CD4-positive, alpha-beta T cell treated with Interleukin-17A for 1 hour (primary cell): ENCODE results near the gene FBXO48.
A peak's percentile ranks its signal among the peaks of the same experiment; 100 is the strongest.
"Not testable (repeated sequence)": the region's sequence is repeated elsewhere in the genome, so short reads cannot be mapped to it uniquely, and the experiment has no call there.

Experiments used
- DNase-seq: peaks from one replicate; pipeline ENCODE4 v3.0.0-alpha.2; 2020

Gene FBXO48, protein sequence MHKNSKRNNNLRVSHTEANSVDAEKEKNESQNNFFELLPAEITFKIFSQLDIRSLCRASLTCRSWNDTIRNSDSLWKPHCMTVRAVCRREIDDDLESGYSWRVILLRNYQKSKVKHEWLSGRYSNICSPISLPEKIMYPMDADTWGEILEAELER

DNA sequence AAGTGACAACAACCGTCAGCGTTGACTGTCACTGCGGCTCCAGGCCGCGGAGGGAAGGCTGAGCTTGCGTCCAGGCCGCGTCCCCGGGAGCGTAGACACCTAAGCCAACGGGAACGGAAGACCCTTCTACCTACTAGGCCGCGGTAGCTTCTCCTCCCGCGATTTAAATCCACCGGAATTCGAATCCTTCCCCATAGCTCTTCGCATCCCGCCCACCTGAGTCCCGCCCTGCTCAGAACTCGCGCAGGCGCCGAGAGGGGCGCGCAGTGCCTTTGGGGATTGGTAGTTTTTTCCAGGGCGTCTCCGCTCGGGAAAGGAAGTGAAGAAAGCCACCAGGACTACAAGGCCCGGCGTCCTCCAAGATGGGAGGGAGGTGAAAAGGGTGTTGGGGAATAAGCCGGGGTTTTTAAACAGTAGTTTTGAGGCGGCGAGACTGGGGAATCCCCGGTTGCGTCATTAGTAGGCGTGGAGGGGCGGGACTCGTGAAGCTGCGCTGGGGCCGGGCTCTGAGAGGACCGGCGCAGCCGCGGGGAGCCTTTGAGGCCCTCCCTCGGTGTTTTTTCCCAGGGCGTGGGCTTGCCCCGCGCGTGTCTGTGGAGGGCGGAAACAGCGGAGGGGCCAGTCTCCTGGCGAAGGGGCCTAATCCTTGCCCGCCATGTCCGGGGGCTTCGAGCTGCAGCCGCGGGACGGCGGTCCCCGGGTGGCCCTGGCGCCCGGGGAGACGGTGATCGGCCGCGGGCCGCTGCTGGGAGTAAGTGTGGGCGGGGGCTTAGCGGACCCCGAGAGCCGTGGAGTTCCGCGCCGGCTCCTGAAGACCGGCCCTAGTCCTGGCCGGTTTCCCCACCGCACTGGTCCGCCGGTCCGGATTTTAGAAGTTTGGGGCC lies at the start of gene FBXO48, which contains the start of gene APLF:
Gene FBXO48 (minus strand): TSS at position 218 of the 884 bp plus-strand sequence. CDS start 2,149 bp downstream, outside the sequence.
Gene APLF (plus strand): TSS at position 509 of the 884 bp plus-strand sequence. CDS start 147 bp downstream, at position 656.
- DNase-seq, result peak; percentile 99

DNA sequence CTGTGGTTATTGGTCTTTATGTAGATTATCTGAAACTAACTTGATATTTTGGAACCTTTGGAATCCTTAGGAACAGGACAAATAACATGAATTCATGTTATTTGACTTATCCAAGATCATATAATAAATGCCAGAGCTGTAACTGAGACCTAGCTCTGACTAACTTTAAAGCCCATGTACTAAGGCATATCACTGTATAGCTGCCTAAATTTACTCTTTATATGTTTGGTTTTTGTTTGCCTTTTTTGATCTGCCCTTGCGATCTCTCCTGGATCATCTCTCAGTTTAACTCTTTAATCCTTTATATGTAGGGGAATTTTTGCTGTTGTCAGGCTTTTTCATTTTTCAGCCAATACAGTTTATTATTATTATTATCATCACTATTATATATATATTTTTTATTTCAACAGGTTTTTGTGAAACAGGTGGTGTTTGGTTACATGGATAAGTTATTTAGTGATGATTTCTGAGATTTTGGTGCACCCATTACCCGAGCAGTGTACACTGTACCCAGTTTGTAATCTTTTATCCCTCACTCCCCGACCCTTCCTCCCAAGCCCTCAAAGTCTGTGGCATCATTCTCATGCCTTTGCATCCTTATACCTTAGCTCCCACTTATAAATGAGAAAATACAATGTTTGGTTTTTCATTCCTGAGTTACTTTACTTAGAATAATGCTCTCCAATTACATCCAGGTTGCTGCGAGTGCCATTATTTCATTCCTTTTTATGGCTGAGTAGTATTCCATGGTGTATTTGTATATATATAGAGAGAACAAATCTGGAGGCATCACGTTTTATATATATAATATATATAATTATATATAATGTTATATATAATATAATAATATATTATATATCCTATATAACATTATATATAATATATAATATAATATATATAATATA lies 49.2 kb upstream of the FBXO48 start:
- no peak for DNase-seq

DNA sequence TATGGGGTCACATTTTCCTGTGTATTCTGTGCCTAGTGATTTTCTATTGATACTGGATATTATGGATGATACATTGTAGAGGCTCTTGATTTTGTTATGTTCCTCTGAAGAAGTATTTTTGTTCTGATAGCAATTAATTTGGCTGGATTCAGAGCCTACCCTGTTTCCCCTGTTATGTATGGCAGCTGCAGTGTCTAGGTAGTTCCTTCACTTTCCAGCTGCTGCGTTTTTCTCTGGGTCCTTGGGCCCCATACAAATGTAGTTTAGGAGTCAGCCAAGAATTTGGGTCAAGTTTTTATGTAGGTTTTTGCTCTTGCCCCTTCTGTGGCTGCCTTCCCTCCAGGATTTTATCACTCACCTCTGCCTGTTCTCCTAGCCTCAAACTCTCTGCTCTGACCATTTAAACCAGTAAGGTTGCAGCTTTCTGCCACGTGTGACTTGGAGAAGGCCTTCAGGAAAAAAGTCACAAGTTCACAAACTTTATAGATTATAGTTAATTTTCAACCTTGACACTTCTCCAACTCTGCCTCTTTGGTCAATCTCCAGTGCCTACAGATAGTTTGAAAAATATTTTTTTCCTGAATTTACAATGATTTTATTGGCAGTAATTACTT lies 47.3 kb upstream of the FBXO48 start:
- DNase-seq, result no peak

DNA sequence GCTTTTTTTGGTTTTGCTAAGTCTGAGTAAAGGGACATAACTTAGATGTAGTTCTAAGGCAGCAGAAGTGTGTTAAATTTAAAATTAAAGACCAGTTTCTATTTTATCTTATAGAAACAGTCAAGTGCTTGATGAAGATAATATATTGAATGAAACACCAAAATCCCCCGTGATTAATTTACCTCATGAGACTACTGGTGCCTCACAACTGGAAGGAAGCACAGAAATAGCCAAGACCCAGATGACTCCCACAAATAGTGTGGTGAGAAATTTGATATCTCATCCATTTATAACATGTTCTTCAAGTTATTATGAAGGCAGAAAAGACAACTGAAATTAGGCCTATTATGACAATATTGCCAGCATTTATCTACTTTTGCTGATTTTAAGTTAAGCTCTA lies 45.9 kb upstream of the FBXO48 start:
- DNase-seq, result no peak

DNA sequence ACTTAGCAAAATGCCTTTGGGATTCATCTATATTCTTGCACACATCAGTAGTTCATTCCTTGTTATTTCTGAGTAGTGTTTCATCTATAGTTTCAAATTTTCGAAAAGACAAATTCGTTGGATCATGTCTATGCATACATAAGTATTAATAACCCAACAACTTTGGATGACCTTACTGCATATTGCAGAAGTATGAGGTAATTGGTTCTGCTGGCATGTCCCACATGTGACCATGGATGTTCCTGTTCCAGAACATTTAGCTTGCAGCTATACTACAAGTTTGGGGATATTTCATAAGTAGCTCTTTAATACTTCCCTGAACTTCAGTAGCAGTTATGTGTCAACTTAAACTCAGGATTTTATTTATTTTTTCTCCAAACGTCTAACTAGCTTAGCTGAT lies 45.2 kb upstream of the FBXO48 start:
- DNase-seq, result no peak

DNA sequence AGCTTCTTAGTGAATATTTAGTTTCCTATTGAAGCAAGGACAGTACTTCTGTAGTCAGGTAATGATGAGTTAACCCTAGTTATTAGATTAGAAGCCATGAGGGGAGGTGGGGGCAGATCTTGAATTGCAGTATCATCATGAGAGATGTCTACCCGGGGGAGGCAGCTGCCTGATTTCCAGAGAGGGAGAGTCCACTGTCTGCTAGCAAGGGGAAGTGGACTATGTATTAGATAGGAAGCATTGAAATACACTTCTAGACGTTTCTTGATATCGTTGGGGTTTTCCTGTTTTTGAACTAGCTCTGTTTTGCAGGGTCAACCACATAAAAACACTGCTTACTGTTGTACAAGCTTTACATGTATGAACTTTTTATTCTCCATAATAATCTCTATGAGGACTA lies 39.1 kb upstream of the FBXO48 start:
- peak; percentile 34 for DNase-seq

DNA sequence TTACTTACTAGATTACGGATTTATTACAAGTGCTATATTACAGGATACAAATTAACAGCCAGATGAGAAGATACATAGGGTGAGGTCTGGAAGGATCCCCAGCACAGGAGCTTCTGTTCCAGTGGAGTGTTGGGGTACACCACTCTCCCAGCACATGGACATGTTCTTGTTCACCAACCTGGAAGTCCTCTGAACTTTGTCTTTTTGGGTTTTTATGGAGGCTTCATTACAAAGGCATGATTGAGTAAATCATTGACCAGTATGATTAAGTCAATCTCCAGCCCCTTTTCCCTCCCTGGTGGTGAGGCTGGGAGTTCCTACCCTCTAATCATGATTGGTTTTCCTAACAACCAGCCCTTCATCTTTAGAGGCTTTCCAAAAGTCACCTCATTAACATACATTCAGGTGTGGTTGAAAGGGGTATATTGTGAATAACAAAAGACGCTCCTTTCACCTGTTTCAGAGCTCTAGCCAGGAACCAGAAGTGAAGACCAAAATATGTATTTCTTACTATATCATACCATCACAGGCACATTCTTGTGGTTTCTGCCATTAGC lies 38.6 kb upstream of the FBXO48 start:
- no peak for DNase-seq

DNA sequence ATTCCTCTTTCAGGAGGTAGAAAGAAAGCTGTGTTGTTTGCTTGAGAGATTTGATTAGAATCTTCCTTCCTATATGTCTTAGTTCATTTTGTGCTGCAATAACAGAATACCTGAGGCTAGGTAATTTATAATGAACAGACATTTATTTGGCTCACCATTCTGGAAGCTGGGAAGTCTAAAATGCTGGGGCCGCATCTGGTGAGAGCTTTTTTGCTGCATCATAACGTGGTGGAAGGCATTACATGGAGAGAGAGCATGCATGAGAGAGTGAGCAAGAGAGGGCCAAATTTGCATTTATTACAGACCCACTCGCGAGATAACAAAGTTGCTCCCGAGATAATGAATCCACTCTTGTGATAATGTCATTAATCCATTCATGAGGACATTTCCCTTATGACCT lies 34.7 kb upstream of the FBXO48 start:
- DNase-seq, result no peak

DNA sequence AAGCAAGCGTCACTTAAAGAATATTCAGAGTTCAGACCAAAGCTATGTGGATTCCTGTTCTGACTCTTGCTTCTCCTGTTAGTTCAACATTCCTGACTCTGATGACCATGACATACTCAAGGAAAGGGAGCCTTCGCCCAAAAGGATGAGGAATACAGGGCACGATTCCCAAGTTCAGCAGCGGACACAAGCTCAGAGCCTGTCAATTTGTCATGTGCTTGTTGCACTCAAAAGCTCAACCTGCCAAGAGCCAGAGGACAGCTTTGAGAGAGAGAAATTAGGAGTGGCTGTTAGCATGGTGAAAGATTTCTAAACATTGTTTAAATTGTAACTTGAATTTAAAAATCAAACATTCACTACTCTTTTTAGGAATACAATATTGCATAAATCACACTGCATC lies 33.6 kb upstream of the FBXO48 start:
- DNase-seq, result no peak

DNA sequence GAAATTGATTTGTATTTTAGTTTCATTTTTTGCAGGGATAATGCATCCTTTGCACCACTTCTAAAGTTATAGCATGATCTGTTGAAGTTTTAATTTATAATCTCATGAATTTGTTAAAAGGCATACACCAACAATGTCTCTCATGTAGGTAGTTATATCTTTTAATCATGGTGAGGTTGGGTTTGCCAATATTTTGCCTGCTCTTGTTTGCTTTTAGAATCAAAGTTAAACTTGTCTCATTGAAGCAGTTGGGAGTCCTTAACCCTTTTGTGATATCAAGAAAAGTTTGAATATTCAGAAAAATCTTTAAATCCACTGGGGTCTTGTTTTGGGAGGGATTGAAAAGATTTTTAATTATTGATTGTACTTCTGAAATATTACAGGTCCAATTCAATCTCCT lies 32.0 kb upstream of the FBXO48 start:
- DNase-seq, result no peak

DNA sequence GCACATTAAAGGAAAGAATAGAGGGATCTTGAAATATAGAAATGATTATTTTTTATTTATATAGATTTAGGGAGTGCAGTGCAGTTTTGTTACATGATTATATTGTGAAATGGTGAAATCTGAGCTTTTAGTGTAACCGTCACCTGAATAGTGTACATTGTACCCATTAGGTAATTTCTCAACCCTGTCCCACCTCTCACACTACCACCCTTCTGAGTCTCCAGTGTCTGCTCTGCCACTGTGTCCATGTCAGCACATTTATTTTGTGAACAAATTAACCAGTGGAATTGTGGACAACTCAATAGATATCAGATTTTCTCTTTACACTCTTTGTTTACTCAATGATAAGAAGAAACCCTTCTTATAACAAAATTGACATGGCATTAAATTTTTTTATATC lies 24.5 kb upstream of the FBXO48 start:
- no peak for DNase-seq

DNA sequence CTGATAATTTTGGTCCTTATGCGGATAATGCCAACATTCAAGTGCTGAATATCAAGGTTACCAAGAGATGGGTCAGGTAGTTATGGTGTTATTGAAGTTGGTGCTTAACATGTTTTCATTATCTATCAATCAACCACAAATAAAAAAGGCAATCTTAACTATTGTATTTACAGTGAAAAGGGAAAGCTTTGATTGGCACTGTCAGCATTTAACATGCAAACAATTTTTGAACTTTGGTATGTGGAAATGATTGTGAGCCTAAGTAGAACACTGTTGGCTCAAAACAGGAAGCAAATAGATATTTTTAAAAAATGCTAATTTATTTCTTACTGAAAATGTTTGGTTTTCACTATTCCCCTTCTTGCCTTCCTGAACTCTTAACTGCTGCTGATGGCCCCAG lies 22.2 kb upstream of the FBXO48 start:
- DNase-seq, result no peak

DNA sequence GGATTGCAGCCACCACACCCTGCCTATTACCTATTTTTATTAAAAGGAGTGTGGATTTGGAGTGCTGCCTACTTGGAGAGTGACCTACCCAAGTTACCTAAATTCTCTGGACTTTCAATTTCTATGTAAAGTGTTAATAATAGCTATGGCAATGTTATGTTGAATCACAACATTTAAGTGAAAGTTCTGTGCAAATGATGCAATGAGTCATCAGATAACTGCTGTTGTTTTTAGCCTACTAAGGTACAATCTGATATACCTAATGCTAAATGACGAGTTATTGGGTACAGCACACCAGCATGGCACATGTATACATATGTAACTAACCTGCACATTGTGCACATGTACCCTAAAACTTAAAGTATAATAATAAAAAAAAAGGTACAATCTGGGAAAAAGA lies 21.5 kb upstream of the FBXO48 start:
- not testable (repeated sequence) for DNase-seq

DNA sequence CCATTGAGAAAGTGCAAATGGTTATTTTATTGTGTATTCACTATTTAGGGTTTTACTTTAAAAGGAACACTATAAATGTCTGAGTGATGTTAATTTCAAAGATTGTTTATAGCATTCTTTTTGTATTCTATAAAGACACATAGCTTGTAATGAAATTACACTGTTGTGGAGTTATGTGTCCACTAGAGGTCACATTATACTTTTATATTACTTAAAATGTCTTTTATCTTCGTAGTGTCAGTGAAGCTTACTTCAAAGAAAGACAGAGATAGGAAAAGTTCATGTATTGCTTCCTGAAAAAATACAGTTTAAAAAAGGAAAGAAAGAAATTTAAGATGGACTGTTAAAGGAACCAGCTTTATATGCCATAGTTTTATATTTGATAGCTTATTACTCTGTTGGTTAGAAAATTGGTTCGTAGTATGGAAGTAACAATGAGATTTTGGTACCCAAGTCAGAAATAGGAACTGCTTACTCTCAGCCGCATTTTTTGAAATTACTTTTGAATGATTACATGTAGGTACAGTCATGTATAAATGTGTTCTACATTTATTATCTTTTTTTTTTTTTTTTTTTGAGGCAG lies 20.8 kb upstream of the FBXO48 start:
- peak; percentile 52 for DNase-seq

DNA sequence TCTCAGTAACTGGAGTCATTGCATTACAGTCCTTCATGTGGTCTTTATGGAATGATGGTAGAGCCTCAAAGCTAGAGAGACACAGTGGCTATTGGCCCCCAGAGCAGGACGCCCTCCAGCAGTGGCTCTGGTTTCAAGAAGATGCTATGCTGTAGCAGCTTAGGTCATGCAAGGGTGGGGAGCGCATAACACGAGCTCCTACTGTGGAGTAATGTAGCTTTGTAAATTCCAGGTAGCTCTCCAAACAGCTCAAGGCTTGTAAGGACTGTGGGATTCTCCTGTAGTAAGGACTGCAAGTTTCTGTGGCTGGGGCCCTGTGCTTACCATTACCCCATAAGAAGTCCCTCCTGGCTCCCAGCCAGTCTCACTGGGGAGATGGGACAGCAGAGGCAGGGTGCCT lies 15.9 kb upstream of the FBXO48 start:
- DNase-seq, result no peak

DNA sequence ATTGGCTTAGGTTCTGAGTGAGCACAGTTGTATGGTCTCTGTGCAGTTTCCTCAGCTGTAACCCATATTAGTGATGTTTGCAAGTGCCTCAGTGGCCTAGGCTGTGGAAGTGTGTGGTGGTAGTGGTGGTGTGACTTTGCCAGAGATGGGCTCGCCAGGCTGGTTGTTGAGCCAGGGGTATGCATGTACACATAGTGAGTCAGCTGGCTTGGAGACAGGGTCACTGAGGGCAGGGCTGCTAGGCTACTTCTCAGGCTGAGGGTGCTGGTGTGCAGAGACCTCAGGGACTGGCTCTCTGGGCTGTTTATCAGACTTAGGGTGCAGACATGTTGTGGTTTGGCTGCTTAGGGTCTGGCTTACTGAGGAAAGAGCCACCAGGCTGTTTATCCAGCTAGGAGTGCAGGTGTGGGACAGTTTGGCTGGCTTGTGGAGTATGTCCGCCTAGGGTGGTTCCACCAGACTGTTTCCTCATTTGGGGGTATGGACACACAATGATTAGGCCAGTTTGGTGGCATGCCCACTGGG lies 15.3 kb upstream of the FBXO48 start:
- DNase-seq, result no peak

DNA sequence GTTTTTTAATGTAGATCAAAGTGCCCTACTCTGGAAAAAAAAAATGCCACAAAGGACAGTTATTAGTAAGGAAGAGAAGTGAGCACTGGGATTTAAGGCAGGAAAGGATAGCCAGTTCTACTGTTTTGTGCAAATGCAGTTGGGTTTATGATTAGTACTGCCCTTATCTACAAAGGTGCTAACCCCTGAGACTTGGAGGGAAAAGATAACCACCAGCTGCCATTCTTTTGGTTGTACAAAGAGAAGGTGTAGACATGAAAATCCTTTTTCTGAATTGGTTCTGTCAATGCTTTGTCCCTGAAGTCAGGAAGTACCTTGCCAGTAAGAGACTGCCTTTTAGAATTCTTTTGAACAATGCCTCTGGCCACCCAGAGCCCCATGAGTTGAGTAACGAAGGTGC lies 11.6 kb upstream of the FBXO48 start:
- DNase-seq, result no peak

DNA sequence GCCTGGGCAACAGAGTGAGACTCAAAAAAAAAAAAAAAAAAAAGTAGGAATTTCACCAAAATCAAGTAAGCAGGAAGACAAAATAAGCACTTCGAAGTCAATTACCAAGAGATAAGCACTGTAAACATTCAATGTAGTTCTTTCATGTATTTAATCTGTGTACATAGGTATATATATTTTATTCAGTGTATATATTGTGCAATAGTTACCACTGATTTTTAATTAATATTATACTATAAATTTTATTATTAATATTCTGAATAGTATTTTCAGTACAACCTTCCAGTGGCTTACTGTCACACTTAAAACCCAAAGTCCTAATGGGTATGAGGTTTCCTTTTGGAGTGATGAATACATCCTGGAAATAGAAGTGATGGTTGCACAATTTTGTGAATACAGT lies 9.4 kb upstream of the FBXO48 start:
- DNase-seq, result no peak

DNA sequence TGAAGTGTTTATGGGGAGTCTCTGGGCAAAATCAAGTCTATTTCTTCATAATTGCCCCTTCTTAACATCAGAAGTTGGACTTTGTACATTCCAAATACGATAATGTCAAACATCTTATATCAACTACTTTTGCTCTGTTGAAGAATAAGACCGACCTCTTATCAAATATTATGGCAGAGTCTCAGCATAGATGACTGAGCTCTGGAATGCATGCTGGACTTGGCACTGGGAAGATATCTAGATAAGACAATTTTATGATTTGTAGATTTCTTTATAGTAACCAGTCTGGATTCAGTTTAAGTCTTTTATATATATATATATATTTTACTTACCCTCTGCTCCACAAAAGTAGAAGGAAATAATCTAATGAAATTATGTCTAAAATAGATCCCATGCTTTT lies 8.5 kb upstream of the FBXO48 start:
- no peak for DNase-seq

DNA sequence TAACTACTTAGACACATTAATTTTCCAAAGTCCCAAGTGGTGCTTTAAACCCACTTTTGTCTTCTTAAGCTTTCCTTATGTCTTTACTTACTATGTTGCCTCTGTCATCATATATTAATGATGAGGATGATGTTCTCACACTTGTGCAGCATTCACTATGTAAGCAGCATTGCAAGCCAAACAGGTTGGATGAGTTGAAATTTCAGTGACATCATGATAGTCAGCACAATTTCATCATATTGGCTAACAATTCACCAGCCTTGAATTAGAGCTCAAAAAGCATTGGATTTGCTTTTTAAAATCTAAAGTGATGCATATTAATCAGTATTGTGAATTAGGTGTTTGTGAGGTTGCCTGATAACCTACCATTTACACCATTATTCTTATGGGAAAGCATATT lies 8.0 kb upstream of the FBXO48 start:
- no peak for DNase-seq

DNA sequence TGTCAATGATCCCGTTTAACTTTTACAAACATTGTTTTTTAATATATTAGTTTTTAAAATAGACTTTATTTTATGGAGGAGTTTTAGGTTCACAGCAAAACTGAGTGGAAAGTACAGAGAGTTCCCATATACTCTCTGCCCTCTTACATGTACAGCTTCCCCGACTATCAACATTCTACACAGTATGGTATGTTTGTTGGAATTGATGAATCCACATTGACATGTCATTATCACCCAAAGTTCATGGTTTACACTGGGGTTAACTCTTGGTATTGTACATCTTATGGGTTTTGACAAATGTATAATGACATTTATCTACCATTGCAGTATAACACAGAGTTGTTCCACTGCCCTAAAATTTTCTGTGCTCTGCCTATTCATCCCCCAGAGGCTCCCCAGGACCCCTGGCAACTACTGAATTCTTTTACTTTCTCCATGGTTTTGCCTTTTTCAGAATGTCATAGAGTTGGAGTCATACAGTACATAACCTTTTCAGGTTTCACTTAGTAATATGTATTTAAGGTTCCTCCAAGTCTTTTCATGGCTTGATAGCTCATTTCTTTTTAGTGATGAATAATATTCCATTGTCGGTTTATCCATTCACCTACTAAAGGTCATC lies 5.8 kb upstream of the FBXO48 start:
- DNase-seq, result no peak

DNA sequence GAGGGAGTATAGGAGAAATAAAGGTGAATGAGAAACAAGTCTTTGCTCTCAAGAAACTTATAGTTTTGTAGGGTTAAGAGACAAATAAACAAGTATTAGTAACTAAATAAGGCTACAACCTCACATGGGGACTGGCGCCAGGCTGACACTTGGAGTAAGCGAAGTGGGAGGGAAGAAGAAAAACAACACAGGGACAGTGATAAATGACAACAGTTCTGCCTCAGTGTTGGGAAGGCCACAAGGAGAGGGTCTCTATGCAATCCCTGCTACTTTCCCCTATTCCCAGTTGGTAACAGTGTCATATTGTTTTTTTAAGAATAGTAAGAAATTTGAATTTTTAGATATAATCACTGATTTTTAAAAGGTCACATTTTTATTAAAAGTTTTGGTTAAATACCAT lies 4.3 kb upstream of the FBXO48 start:
- DNase-seq, result no peak
